HG03060 (cell line): Measurements from ENCODE around the gene SH3PXD2A.

ENCODE experiments used
- ATAC-seq: cut with Tn5 transposase; IDR thresholded peaks from one replicate; pipeline ENCODE4 v1.9.1; 2021; ENCODE audit warnings: low read depth, moderate number of reproducible peaks; ENCODE audit not compliant: unreplicated experiment

SH3PXD2A gene

GRCh38 chr10:103879831-103880230, 24.5 kb upstream of the SH3PXD2A start:
- ATAC-seq: no peak

DNA sequence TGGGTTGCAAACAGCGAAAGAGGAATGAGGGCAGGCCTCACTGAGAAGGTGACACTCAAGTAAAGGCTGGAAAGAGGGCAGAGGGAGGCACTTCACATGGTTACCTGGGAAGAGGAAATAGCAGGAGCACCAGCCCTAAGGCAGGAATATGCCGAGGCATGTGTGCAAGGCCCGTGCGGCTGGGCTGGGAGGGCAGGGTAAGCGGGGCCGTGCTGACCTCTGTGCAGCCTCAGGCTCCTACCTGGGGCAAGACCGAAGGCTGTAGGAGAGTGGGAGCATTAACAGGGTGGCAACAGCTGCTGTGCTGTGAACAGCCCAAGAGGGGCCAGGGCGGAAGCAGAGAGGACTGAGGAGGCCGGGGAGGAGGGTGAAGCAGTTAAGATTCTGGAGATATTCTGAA, 24.0 kb upstream of the SH3PXD2A start:
- ATAC-seq: no peak

DNA sequence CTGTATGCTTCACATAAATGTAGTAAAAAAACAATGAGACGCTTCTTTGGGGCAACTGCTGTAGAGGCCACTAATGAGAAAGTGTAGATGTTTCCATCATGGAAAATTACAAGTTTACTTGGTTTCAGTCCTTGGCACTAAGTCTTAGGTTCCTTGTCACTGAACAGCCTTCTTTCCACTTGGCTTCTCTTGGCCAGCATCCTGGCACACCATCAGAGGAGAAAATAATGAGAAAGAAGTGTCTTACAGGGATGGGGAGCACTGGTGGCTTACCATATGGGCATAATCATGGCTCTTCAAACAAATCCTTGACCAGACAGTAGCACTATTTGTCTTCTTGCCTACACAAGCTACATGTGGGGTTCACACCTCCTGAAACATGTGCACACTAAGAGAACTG, 22.5 kb upstream of the SH3PXD2A start:
- ATAC-seq: no peak

- ATAC-seq: no peak
Measured at GRCh38 chr10:103876155-103876554, 20.8 kb upstream of the SH3PXD2A start.

DNA sequence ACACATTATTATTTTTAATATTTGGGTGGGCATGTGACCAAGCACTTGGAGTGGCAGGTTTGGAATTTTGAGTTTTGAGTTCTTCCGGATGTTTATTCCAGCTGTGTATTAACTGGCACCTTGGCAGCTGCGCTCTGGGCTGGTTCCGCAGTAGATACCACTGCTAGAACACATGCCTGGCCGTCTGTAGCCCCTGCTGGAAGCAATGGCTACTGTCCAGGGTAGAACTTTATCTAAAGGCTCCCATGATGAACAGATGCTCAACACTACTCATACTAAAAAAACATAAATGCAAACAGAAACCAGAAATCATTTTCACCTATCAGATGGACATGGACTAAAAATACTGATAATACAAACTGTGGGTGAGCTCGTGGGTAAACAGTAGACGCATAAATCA, 19.4 kb upstream of the SH3PXD2A start:
- no peak for ATAC-seq

DNA sequence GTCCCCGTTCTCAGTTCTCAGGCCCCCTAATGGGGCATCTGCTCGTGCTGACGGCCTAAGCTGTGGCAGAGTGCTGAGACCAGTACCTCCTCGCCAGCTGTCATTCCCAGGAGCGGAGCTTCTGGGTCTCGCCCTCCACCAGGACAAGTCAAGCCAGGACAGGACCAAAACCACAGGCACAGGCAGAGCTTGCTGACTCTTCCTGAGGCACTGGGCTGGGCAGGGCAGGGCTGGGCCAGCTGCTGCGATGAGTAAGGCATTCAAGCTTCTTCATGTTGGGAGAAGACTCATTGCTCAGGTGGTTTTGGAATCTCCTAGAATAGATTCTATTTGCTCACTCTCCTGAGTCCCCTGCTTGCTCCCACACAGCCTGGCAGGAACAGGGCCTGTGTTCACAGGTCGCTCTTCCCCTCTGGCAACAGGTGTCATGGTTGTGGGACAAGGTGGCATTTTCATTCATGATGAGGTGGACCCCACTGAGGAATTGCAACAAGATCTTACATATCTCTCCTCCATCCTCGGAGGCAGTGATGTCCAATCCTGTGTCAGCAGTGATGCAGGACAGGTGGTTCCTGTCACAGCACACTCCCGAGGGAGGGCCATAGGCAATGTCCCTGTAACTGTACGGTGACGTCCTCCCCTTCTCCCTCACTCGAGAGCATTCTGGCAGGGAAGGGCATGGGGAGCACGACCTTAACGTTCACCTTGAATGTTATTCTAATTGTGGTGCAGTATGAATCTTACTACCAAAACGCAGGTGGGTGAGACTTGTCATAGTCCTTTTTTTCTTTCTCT, 17.0 kb upstream of the SH3PXD2A start:
- ATAC-seq: no peak

GRCh38 chr10:103871006-103871405, 15.6 kb upstream of the SH3PXD2A start:
- no peak for ATAC-seq

GRCh38 chr10:103870516-103870915, 15.1 kb upstream of the SH3PXD2A start:
- ATAC-seq: no peak

DNA sequence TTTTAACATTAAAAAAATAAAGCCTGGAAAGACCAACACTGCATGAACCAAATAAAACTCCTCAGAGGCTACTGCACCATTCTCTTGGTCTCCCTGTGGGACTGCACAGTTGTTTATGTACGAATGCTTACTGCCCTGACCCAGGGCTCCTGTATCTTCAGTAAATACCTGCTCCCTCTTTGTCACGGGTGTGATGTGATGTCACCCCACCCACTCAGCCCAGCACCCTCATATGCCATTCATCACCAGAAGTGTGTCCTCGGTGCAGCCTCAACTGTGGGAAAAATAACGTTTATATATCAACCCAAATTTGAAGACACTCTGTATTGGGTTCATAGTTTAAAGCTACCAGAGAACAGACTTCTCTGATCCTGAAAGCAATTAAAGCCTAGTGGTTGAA, 14.0 kb upstream of the SH3PXD2A start:
- no peak for ATAC-seq

DNA sequence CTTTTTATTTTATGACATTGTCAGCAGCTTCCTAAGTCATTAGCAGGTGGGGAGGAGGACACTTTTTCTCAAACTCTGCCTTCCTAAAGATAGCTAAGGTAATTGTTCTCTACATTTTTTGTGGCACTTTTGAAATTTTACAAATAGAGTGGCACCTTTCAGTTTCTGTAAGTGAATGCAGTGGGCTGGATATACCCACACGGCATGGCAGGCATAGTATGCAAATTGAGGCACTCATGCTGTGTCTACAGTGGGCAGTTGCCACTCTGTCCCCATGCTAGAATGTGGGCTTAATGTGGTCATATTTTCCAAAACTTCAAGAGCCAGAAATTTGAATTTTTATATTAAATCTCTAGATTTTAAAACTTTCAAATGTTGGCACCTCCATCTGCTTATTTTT, 12.8 kb upstream of the SH3PXD2A start:
- ATAC-seq: no peak

DNA sequence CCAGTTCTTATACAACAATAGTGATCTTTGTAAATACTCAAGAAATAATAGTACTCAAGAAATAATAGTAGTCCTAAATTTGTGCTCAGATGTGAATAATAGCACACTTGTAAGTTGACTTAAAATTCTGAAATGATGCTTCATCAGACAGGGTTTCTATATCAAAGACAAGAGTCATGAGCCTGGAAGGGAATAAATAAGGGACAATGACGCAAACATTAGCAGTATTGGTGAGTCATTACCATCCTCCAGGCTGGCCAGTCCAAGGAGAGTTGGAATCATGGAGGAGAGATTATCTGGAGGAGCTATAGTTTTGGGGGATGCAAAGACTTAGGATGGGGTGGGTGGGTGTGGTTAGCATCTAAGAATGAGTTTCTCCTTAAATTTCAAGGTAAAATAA, 6.1 kb upstream of the SH3PXD2A start:
- ATAC-seq: no peak

- ATAC-seq: no peak
Measured at GRCh38 chr10:103859161-103860086, 4.0 kb upstream of the SH3PXD2A start.

- ATAC-seq: no peak
Measured at GRCh38 chr10:103858360-103858759, 3.0 kb upstream of the SH3PXD2A start.

DNA sequence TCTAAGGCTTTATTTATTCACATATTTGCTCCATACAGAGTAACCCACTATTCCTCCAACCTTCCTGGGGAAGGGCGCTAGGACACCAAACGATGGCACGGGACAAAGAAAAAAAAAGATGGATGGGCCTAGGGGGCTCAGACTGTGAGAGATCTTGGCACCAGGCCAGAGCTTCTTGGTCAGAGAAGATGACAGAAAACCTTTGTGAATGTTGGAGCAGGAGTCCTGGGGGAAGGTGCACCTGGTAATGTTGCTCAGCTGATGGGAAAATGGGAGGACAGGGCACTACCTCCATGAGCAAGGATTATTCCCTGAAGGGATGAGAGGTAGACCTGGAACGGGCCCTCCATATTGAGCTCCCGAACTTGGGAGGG, 1.4 kb upstream of the SH3PXD2A start:
- no peak for ATAC-seq

DNA sequence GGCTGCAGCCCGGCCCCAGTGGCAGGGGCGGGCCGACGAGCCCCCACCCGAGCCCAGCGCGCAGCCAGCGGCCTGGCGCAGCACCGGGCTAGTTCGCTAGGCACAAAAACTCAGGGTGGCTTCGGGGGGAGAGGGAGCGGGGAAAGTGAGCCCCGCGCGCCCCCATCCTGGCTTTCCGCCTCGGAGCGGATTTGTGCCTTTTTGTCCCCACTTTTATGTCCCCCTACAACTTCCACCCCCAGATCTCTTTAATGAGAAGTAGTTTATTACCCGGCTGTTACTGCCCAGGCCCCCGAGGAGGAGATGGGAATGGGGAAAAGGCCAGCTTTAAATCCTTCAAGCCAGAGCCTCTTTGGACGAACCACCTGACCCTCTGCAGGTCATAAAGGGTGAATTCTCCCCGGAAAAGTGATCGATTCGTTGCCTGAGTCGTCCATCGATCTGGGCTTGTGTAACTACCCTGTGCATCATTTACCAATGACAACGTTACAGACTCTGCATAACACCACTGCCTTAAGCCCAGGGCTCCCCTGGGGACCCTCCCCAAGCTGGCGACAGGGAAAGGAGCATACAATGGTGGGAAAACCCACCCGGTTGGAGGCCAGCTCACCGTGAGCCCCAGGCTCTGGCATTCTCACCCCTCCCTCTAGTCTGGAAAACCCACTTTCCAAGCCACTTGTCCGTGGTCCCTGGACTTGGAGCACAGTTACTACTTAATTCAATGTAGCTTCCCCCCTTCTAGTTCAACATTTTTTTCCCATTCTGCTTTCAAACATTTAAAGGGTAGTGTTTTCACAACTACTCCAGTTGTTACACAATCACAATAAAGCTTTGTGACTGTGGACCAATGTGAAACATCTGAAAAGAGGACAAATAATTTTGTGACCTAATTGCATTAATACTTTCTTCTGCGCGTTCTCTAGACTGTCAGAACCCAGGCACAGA, 748 bp upstream of the SH3PXD2A start:
- ATAC-seq: no peak

DNA sequence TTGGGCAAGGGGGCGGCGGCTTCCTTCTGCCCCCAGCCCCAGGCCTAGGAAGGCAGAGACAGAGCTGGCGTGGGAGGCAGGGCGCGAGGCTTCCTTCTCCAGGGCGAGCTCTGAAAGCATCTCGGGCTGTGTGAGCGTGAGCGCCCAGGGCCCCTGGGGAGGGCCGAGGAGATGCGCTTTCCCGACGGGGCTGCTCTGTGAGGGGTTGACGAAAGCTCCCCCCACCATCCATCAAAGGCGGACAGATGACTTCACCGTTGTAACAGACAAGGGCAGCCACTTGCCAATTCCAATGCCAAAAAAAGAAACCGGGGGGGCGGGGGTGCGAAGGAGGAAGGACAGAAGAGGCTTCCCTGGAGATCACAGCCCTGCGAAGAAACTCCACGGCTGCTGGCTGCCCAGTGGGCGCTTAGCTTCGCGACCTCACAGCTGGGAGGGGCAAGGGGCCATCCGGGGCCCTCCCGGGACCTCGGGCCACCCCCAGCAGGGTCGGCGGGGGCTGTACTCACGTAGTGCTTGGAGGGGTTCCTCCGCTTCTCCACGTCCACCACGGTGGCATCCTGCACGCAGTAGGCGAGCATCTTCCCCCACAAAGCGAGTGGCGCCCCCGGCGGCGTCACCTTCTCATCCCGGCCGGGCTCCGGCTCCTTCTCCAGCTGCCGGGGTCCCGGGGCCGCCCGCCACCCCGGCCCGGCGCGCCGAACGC, 537 bp downstream of the SH3PXD2A start:
- ATAC-seq: no peak

GRCh38 chr10:103854265-103854685, 1.1 kb downstream of the SH3PXD2A start:
- ATAC-seq: no peak

- ATAC-seq: no peak
Measured at GRCh38 chr10:103853428-103854264, 1.7 kb downstream of the SH3PXD2A start.

GRCh38 chr10:103852856-103853255, 2.5 kb downstream of the SH3PXD2A start:
- no peak for ATAC-seq
